ENCODE data around the gene MYO9B. TPM values are rescaled to one million over a fixed set of nuclear protein-coding genes. Genes with fewer than 3 reads are reported as not detected.
A peak's percentile ranks its signal among the peaks of the same experiment; 100 is the strongest.

Gene MYO9B
- total RNA-seq, 2 donors from 2014 or later = 112 to 142 TPM

DNA sequence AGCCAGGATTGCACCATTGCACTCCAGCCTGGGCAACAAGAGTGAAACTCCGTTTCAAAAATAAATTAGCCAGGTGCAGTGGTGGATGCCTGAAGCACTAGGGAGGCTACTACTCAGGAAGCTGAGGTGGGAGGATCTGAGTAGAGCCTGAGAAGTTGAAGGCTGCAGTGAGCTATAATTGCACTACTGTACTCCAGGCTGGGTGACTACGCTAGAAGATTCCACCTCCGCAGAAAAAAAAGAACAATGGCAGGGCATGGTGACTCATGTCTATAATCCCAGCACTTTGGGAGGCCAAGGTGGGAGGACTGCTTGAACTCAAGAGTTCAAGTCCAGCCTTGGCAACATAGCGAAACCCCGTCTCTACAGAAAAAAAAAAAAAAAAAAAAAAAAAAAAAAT lies 20.8 kb upstream of the MYO9B start:
- ATAC-seq (no peak), DNase-seq (ENCODE audit: low spot score in 2 of 2) (no peak)
- Mint-ChIP-seq H3K27ac (no peak overlapping the region), H3K36me3 (peaks cover 25 to 34% of the 10 kb centered on the region in 2 donors), H3K9me3 (no peaks in the 10 kb centered on the region)

DNA sequence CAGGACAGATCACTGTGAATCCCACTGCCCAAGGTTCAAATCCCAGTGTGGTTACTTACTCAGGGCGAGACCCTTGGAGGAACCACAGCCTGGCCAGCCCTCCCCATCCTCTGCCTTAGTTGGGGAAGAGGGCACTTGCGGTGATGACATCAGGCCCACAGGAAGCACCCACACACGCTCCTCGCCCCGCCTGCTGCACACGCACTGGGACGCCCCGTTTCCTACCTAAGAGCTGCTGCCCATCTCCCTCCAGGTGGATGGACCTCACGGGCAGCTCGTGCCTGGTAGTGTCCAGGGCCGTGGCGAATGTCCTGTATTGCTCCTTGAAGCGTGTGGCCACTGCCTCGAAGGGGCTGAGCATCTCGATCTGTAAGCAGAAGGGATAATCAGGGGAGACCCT lies 19.9 kb upstream of the MYO9B start:
- Mint-ChIP-seq H3K9me3 (no peaks in the 10 kb centered on the region), H3K36me3 (peaks cover 25 to 42% of the 10 kb centered on the region in 2 donors), H3K27ac (no peak overlapping the region)
- DNase-seq (ENCODE audit: low spot score in 2 of 2) (no peak), ATAC-seq (no peak)

DNA sequence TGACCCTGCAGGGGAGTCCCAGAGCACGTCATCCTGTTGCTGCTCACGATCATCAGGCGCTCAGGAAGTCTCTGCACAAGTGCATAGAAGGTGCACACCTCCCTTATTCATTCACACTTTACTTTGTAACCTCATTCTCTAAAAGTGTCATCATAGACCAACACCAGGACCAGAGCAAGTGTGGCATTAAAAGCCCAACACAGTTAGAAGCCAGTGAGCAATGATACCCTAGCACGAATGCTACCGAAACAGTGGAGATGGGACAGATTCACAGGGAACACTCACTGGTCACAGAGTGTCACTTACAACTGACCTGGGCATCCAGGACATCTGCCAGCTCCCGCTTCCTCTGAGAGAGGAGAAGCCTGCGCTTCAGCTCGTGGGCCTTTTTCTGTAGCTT lies 17.3 kb upstream of the MYO9B start:
- no peak for ATAC-seq
- Mint-ChIP-seq H3K36me3 (peaks cover 27 to 30% of the 10 kb centered on the region in 2 donors), H3K27ac (peak overlapping the region in 1 of 2 donors; percentile 13), H3K9me3 (no peaks in the 10 kb centered on the region)
- DNase-seq (ENCODE audit: low spot score in 2 of 2) = no peak

DNA sequence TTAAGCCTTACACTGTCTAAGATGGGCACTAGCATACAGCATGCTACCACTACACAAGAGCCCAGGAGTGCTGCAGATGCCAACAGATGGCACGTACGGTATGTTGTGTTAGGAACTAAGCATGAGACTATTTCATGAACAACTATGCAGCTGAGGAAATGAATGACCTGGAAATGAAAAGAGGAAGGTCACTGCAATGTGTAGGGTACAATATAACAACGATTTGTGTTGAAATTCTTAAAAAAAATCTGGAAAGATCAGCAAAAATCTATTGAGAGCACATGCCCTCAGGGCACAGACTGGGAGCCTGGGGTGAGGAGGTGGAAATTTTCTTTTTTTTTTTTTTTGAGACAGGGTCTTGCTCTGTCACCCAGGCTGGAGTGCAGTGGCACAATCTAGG lies 14.8 kb upstream of the MYO9B start:
- peaks cover 32 to 39% of the 10 kb centered on the region in 2 donors for H3K36me3 Mint-ChIP-seq
- no peaks in the 10 kb centered on the region for H3K9me3 Mint-ChIP-seq
- ATAC-seq = no peak

GRCh38 chr19:17061205-17061604 lies 14.4 kb upstream of the MYO9B start:
- DNase-seq (ENCODE audit: low spot score in 2 of 2) (no peak), ATAC-seq (no peak)
- Mint-ChIP-seq H3K27ac (no peak overlapping the region), H3K9me3 (no peaks in the 10 kb centered on the region), H3K36me3 (peaks cover 32 to 42% of the 10 kb centered on the region in 2 donors)

More for the DNA sequence above, 14.8 kb upstream of the MYO9B start:
- no peak for DNase-seq (ENCODE audit: low spot score in 2 of 2)
- peak overlapping the region in 1 of 2 donors; percentile 25 for H3K27ac Mint-ChIP-seq

DNA sequence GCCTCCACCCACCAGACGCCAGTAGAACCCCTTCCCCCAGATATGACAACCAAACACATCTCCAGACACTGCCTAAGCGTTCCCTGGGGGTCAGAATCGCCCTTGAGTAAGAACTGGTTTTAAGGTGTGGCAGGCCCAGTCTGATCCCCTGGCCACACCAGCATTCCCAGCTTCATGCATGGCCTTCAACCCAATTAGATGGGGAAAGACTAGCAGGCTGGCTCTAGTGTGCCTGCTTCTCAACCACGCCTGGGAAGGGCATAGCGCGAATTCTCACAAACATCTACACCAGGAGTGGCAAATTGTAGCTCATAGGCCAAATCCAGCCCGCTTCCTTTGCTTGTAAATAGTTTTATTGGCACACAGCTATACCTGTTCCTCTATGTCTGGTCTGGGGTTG lies 13.9 kb upstream of the MYO9B start:
- no peaks in the 10 kb centered on the region for H3K9me3 Mint-ChIP-seq
- ATAC-seq (no peak), DNase-seq (ENCODE audit: low spot score in 2 of 2) (no peak)
- H3K27ac Mint-ChIP-seq = no peak overlapping the region
- peaks cover 32 to 47% of the 10 kb centered on the region in 2 donors for H3K36me3 Mint-ChIP-seq

- Mint-ChIP-seq H3K9me3 (no peaks in the 10 kb centered on the region), H3K27ac (peak overlapping the region in 1 of 2 donors; percentile 65), H3K36me3 (peaks cover 27 to 50% of the 10 kb centered on the region in 2 donors)
- DNase-seq (ENCODE audit: low spot score in 2 of 2) (no peak), ATAC-seq (no peak)
Observed at GRCh38 chr19:17063428-17063827, 12.1 kb upstream of the MYO9B start.

GRCh38 chr19:17069193-17069592 lies 6.4 kb upstream of the MYO9B start:
- DNase-seq (ENCODE audit: low spot score in 2 of 2) (no peak), ATAC-seq (no peak)
- Mint-ChIP-seq H3K27ac (no peak overlapping the region), H3K36me3 (peaks cover 8 to 37% of the 10 kb centered on the region in 2 donors), H3K9me3 (no peaks in the 10 kb centered on the region)

- Mint-ChIP-seq H3K36me3 (peaks cover 20 to 43% of the 10 kb centered on the region in 2 donors), H3K27ac (peak overlapping the region in 1 of 2 donors; percentile 78), H3K9me3 (no peaks in the 10 kb centered on the region)
- DNase-seq (ENCODE audit: low spot score in 2 of 2) (no peak), ATAC-seq (no peak)
Observed at GRCh38 chr19:17070421-17070820, 5.2 kb upstream of the MYO9B start.

GRCh38 chr19:17070912-17071311 lies 4.7 kb upstream of the MYO9B start:
- peaks cover 22 to 43% of the 10 kb centered on the region in 2 donors for H3K36me3 Mint-ChIP-seq
- DNase-seq (ENCODE audit: low spot score in 2 of 2) (no peak), ATAC-seq (no peak)
- H3K9me3 Mint-ChIP-seq = no peaks in the 10 kb centered on the region
- peak overlapping the region in 1 of 2 donors; percentile 78 for H3K27ac Mint-ChIP-seq

GRCh38 chr19:17073869-17074633 lies 1.5 kb upstream of the MYO9B start:
- no peak for ATAC-seq
- peaks cover 26 to 27% of the 10 kb centered on the region in 2 donors for H3K36me3 Mint-ChIP-seq

DNA sequence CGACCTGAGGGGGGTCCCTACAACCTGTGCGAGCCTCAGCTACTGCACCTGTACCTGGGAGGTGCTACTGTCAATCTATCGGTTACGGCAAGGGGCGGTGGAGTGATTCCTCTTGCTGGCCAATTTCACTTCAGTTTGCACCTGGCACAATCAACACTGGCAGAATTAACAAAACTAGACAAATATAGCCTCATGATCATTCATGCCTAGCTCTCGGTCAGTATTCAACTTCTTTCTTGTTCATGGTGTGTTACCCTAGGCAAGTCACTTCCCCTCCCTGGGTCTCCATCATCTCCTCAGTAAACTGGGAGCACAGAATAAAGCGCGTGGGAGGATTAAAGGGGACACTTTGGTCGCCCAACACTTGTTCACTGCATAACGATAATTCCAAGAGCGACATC lies 943 bp upstream of the MYO9B start:
- ATAC-seq (no peak), DNase-seq (ENCODE audit: low spot score in 2 of 2) (no peak)
- H3K36me3 Mint-ChIP-seq = peaks cover 26 to 27% of the 10 kb centered on the region in 2 donors
- no peaks in the 10 kb centered on the region for H3K9me3 Mint-ChIP-seq
- H3K27ac Mint-ChIP-seq = peak overlapping the region; percentile 98 to 99

More at GRCh38 chr19:17073869-17074633, 1.5 kb upstream of the MYO9B start:
- H3K9me3 Mint-ChIP-seq = no peaks in the 10 kb centered on the region
- DNase-seq (ENCODE audit: low spot score in 2 of 2) = no peak
- peak overlapping the region; percentile 98 to 99 for H3K27ac Mint-ChIP-seq

DNA sequence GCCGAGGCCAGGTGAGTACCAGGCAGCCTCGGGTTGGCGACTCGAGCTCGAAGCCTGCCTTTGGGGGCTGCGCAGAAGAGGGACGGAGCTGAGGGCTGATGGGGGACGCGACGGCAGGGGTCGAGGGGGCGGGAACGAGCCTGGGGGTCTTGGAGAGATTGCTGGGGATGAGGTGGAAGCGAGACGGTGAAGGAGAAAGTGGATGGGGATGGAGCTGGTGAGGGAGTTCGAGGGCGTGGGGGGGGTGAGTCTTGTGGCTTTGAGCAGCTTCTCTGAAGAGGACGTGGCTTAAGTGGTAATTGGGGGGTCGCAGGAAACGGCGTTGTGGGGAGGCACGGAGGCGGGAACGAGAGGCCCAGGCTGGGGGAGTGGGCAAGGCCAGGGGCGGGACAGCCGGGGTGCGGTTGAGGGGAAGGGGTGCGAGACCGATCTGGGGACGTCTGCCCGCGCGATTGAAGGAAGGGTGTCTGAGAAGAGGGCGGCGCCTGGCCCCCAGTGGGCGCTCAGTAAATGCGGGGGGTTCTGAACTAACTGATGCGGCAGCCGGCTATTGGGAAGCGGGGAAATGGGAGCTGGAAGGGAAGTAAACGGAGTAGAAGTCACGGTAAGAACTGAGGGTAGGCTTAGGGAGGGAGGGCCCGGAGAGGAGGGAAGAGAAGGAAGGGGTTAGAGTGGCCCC lies 426 bp downstream of the MYO9B start:
- Mint-ChIP-seq H3K36me3 (peaks cover 24 to 26% of the 10 kb centered on the region in 2 donors), H3K27ac (peak overlapping the region; percentile 91 to 98), H3K9me3 (no peaks in the 10 kb centered on the region)
- DNase-seq (ENCODE audit: low spot score in 2 of 2) (peak in 1 of 2 donors; percentile 52), ATAC-seq (no peak)

DNA sequence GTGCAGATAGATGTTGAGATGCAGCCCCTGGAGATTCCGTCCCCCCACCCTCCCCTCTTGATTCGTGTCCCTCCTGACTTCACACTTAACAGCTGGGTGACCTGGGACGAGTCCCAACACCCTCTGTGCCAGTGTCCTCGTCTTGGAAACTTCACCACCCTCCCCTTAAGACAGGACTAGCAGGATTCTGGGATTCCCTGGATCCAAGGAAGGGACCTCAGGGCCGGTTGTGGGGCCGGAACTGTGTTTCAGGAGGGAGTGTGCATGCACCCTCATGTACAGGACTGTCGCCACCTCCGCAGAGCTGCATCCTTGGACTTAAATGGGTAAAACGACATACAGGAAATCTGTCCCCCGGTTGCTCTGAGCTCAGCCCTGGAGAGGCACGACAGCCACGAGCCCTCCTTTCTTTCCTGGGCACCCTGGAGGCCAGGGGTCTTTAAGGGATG lies 990 bp downstream of the MYO9B start:
- ATAC-seq (no peak), DNase-seq (ENCODE audit: low spot score in 2 of 2) (peak in 1 of 2 donors; percentile 27)
- Mint-ChIP-seq H3K9me3 (no peaks in the 10 kb centered on the region), H3K36me3 (peaks cover 21 to 26% of the 10 kb centered on the region in 2 donors), H3K27ac (peak overlapping the region; percentile 91 to 98)

DNA sequence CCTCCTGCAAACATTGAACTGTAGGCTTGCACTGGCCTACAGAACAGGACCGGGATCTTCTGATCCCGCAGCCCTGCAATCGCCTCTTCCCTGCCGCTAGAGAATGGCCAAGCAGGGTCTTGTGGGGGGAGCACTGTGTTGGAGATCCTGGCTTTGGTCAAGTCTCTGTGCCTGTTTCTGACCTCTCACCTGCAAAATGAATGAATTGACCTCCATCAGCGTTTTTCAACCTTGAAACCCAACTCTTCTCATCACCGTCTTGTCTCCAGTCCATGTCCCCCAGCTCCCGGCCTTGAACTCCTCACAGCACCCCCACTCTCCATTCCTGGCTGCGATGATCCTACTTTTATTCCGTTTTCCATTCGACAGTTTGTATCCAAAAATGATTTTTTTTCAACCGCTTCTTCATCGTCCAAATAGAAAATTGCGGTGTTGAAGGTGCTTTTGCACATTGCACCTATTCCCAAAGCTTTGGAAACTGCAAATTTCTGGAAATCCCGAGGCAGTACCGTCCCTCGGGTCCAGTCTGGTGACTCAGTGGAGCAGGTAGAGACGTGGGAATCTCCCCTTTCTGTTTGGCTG lies 2.0 kb downstream of the MYO9B start:
- no peaks in the 10 kb centered on the region for H3K9me3 Mint-ChIP-seq
- H3K36me3 Mint-ChIP-seq = peaks cover 20 to 26% of the 10 kb centered on the region in 2 donors
- ATAC-seq (no peak), DNase-seq (ENCODE audit: low spot score in 2 of 2) (no peak)
- peak overlapping the region in 1 of 2 donors; percentile 5 for H3K27ac Mint-ChIP-seq

GRCh38 chr19:17078036-17078919 lies 2.7 kb downstream of the MYO9B start:
- ATAC-seq (no peak), DNase-seq (ENCODE audit: low spot score in 2 of 2) (no peak)
- Mint-ChIP-seq H3K9me3 (no peaks in the 10 kb centered on the region), H3K36me3 (peaks cover 13 to 22% of the 10 kb centered on the region in 2 donors), H3K27ac (peak overlapping the region in 1 of 2 donors; percentile 88)
